ENCODE data around the gene CACNA1E. TPM values are rescaled to one million over a fixed set of nuclear protein-coding genes. Genes with fewer than 3 reads are reported as not detected.

Gene CACNA1E
- total and polyA plus RNA-seq, 2 of the 13 experiments (the other 11 are each of a cell fraction or from before 2014, with no cell fraction given), result not detected

GRCh38 chr1:181846681-181847080 lies 363.4 kb downstream of the CACNA1E start:
- Histone ChIP-seq H3K79me2 (ENCODE audit: insufficient read depth, low read length) (no peaks in the 10 kb centered on the region), H3K4me2 (ENCODE audit: low read depth, low read length) (no peak overlapping the region), H3K27me3 (ENCODE audit: control insufficient read depth in 1 of 2, insufficient read depth in 2 of 2, low read length in 2 of 2) (no peaks in the 10 kb centered on the region), H3K9ac (ENCODE audit: insufficient read depth, low read depth, low read length) (no peak overlapping the region), H3K4me3 (replicated peaks in 1 of 3; ENCODE audit: insufficient read depth in 1 of 3, low read depth in 2 of 3, low read length in 3 of 3) (no peak overlapping the region), H3K27ac (ENCODE audit: extremely low read length, insufficient read depth, low read length) (no peak overlapping the region), H4K20me1 (ENCODE audit: insufficient read depth, low read length) (no peaks in the 10 kb centered on the region; the same call in 1 of the 2 replicates), H3K36me3 (replicated peaks in 1 of 2; ENCODE audit: control insufficient read depth in 1 of 2, insufficient read depth in 2 of 2, low read length in 2 of 2) (no peaks in the 10 kb centered on the region), H2AFZ (ENCODE audit: low read length) (no peak overlapping the region), H3K4me1 (ENCODE audit: insufficient read depth, low read length) (no peaks in the 10 kb centered on the region), H3K9me3 (ENCODE audit: low read length) (no peaks in the 10 kb centered on the region)
- ChIA-PET CTCF (ENCODE audit: low intra/inter-chr PET ratio, low total read pairs) (no interaction called here), POLR2A (no interaction called here)
- BruUV-seq (replicated peaks), result no TSS peak
- FAIRE-seq, result no peak
- DNase-seq (ENCODE audit: low spot score), result no peak
- in situ Hi-C loops (cut with HindIII; ENCODE audit: extremely low pct_ligation_motif_present, low pct_unique_long_range_greater_than_20kb) (no loop called here), intact Hi-C loops (cut with micrococcal nuclease; ENCODE audit: unreplicated experiment) (no loop called here)
- TF ChIP-seq HOXA5 (CRISPR knock-in tag; IDR thresholded peaks at IDR 0.05), result no peak
- TF ChIP-seq BRD4 (CRISPR knock-in tag; IDR thresholded peaks at IDR 0.05), result no peak
- TF ChIP-seq ZNF557 (CRISPR knock-in tag; IDR thresholded peaks at IDR 0.05), result no peak
- no peak for TF ChIP-seq GTF2F1 (IDR thresholded peaks at IDR 0.05; ENCODE audit: low read length)
- TF ChIP-seq NFKB2 (CRISPR knock-in tag; IDR thresholded peaks at IDR 0.05; ENCODE audit: borderline replicate concordance), result no peak
- TF ChIP-seq, protein P1, sequence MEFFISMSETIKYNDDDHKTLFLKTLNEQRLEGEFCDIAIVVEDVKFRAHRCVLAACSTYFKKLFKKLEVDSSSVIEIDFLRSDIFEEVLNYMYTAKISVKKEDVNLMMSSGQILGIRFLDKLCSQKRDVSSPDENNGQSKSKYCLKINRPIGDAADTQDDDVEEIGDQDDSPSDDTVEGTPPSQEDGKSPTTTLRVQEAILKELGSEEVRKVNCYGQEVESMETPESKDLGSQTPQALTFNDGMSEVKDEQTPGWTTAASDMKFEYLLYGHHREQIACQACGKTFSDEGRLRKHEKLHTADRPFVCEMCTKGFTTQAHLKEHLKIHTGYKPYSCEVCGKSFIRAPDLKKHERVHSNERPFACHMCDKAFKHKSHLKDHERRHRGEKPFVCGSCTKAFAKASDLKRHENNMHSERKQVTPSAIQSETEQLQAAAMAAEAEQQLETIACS (CRISPR knock-in tag; IDR thresholded peaks at IDR 0.05), result no peak
- no peak for TF ChIP-seq KAT2B (IDR thresholded peaks at IDR 0.05; ENCODE audit: borderline replicate concordance, low read depth, low read length)
- no peak for ATAC-seq

DNA sequence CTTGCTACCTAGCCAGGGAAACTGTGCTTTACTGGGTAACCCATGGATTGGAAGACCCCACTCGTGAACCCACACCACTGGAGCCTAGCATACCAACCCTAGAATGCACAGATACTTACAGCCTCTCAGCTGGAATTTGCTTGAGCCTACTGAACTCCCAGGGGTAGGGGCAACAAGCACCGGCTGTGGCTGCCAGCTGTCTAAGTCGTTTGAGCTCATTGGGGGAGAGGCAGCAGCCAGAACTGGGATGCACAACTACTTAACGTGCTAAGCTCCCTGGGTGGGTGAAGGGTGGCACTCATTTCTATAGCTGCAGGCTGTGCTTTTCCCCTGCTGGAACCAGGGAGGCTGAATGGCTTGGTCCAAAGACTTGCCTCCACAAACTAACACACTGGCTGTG lies 365.8 kb downstream of the CACNA1E start:
- no peak overlapping the region for H3K9ac ChIP-seq (ENCODE audit: insufficient read depth, low read depth, low read length)
- no peaks in the 10 kb centered on the region for H3K9me3 ChIP-seq (ENCODE audit: low read length)
- H3K4me2 ChIP-seq (ENCODE audit: low read depth, low read length), result no peak overlapping the region
- no peaks in the 10 kb centered on the region; the same call in 1 of the 2 replicates for H4K20me1 ChIP-seq (ENCODE audit: insufficient read depth, low read length)
- ChIA-PET POLR2A (no interaction called here), CTCF (ENCODE audit: low intra/inter-chr PET ratio, low total read pairs) (no interaction called here)
- no peak overlapping the region for H3K27ac ChIP-seq (ENCODE audit: extremely low read length, insufficient read depth, low read length)
- in situ Hi-C loops (cut with HindIII; ENCODE audit: extremely low pct_ligation_motif_present, low pct_unique_long_range_greater_than_20kb) (no loop called here), intact Hi-C loops (cut with micrococcal nuclease; ENCODE audit: unreplicated experiment) (no loop called here)
- FAIRE-seq, result no peak
- H3K27me3 ChIP-seq (ENCODE audit: control insufficient read depth in 1 of 2, insufficient read depth in 2 of 2, low read length in 2 of 2), result no peaks in the 10 kb centered on the region
- no peak for DNase-seq (ENCODE audit: low spot score)
- no peaks in the 10 kb centered on the region for H3K79me2 ChIP-seq (ENCODE audit: insufficient read depth, low read length)
- H3K4me3 ChIP-seq (replicated peaks in 1 of 3; ENCODE audit: insufficient read depth in 1 of 3, low read depth in 2 of 3, low read length in 3 of 3), result no peak overlapping the region
- no peaks in the 10 kb centered on the region for H3K4me1 ChIP-seq (ENCODE audit: insufficient read depth, low read length)
- BruUV-seq (replicated peaks), result no TSS peak
- no peak for ATAC-seq
- no peak overlapping the region for H2AFZ ChIP-seq (ENCODE audit: low read length)
- no peaks in the 10 kb centered on the region for H3K36me3 ChIP-seq (replicated peaks in 1 of 2; ENCODE audit: control insufficient read depth in 1 of 2, insufficient read depth in 2 of 2, low read length in 2 of 2)
- WGBS (ENCODE audit: low lambda C conversion rate), result 17% methylated on average over 3 of the region's 4 CpGs
- TF ChIP-seq, protein P2, sequence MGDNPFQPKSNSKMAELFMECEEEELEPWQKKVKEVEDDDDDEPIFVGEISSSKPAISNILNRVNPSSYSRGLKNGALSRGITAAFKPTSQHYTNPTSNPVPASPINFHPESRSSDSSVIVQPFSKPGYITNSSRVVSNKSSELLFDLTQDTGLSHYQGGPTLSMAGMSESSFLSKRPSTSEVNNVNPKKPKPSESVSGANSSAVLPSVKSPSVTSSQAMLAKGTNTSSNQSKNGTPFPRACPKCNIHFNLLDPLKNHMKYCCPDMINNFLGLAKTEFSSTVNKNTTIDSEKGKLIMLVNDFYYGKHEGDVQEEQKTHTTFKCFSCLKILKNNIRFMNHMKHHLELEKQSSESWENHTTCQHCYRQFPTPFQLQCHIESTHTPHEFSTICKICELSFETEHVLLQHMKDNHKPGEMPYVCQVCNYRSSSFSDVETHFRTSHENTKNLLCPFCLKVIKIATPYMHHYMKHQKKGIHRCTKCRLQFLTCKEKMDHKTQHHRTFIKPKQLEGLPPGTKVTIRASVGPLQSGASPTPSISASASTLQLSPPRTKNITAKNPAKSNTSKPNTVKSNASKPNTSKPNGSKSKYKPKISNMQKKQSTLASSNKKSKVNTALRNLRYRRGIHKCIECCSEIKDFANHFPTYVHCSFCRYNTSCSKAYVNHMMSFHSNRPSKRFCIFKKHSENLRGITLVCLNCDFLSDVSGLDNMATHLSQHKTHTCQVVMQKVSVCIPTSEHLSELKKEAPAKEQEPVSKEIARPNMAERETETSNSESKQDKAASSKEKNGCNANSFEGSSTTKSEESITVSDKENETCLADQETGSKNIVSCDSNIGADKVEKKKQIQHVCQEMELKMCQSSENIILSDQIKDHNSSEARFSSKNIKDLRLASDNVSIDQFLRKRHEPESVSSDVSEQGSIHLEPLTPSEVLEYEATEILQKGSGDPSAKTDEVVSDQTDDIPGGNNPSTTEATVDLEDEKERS (CRISPR knock-in tag; IDR thresholded peaks at IDR 0.05), result no peak
- TF ChIP-seq, protein P3, sequence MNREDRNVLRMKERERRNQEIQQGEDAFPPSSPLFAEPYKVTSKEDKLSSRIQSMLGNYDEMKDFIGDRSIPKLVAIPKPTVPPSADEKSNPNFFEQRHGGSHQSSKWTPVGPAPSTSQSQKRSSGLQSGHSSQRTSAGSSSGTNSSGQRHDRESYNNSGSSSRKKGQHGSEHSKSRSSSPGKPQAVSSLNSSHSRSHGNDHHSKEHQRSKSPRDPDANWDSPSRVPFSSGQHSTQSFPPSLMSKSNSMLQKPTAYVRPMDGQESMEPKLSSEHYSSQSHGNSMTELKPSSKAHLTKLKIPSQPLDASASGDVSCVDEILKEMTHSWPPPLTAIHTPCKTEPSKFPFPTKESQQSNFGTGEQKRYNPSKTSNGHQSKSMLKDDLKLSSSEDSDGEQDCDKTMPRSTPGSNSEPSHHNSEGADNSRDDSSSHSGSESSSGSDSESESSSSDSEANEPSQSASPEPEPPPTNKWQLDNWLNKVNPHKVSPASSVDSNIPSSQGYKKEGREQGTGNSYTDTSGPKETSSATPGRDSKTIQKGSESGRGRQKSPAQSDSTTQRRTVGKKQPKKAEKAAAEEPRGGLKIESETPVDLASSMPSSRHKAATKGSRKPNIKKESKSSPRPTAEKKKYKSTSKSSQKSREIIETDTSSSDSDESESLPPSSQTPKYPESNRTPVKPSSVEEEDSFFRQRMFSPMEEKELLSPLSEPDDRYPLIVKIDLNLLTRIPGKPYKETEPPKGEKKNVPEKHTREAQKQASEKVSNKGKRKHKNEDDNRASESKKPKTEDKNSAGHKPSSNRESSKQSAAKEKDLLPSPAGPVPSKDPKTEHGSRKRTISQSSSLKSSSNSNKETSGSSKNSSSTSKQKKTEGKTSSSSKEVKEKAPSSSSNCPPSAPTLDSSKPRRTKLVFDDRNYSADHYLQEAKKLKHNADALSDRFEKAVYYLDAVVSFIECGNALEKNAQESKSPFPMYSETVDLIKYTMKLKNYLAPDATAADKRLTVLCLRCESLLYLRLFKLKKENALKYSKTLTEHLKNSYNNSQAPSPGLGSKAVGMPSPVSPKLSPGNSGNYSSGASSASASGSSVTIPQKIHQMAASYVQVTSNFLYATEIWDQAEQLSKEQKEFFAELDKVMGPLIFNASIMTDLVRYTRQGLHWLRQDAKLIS (CRISPR knock-in tag; IDR thresholded peaks at IDR 0.05), result no peak
- TF ChIP-seq IKZF1 (IDR thresholded peaks at IDR 0.05), result no peak
- TF ChIP-seq ZNF263 (CRISPR knock-in tag; IDR thresholded peaks at IDR 0.05), result no peak
- TF ChIP-seq ZNF83 (CRISPR knock-in tag; IDR thresholded peaks at IDR 0.05; ENCODE audit: borderline replicate concordance), result no peak
- no peak for TF ChIP-seq YY1 (IDR thresholded peaks at IDR 0.05; ENCODE audit: insufficient read depth, insufficient replicate concordance, low read depth, low read length)

Data from HepG2 (cell line).